GM13976 (cell line): Measurements from ENCODE around the gene HCN2.

Experiments used
- DNase-seq: peaks from one replicate; pipeline ENCODE4 v3.0.0; 2012; ENCODE audit warnings: low spot score
- CTCF ChIP-seq: IDR thresholded peaks from 2 replicates; pipeline ENCODE4 v1.5.1; 2012; ENCODE audit warnings: borderline replicate concordance, mild to moderate bottlenecking; ENCODE audit not compliant: insufficient read depth; ENCODE audit errors: extremely low read depth, missing control alignments, control extremely low read depth
- in situ Hi-C: fragments of 300-500 bp; cut with MboI; formaldehyde crosslinking; loops from one replicate; pipeline ENCODE4 v1.12.0; 2022; ENCODE audit warnings: low sequenced_read_pairs, mixed read lengths, inconsistent platforms; ENCODE audit not compliant: unreplicated experiment

Gene HCN2

GRCh38 chr19:591099-591958 lies 1.6 kb downstream of the HCN2 start:
- no peak for DNase-seq

GRCh38 chr19:592101-592500 lies 2.4 kb downstream of the HCN2 start:
- no peak for DNase-seq
- no peak for TF ChIP-seq CTCF
- in situ Hi-C loops = loop anchor here (25.0 kb wide), 1 partner anchor 145 kb away; no protein-coding TSS in a partner anchor

More at GRCh38 chr19:591099-591958, 1.6 kb downstream of the HCN2 start:
- in situ Hi-C loops = loop anchor here (25.0 kb wide), 1 partner anchor 146 kb away; no protein-coding TSS in a partner anchor
- no peak for TF ChIP-seq CTCF

GRCh38 chr19:593055-593454 lies 3.4 kb downstream of the HCN2 start:
- TF ChIP-seq CTCF = no peak
- DNase-seq = no peak
- in situ Hi-C loops = loop anchor here (25.0 kb wide), 1 partner anchor 144 kb away; no protein-coding TSS in a partner anchor

- no peak for TF ChIP-seq CTCF
- in situ Hi-C loops = loop anchor here (25.0 kb wide), 1 partner anchor 144 kb away; no protein-coding TSS in a partner anchor
- DNase-seq = no peak
These were observed 3.8 kb downstream of the HCN2 start for GRCh38 chr19:593505-593904.

- in situ Hi-C loops = loop anchor here (25.0 kb wide), 1 partner anchor 143 kb away; no protein-coding TSS in a partner anchor
- DNase-seq = no peak
- TF ChIP-seq CTCF = no peak
These were observed 4.7 kb downstream of the HCN2 start for GRCh38 chr19:594265-594870.

GRCh38 chr19:595326-596262 lies 5.9 kb downstream of the HCN2 start:
- in situ Hi-C loops = loop anchor here (25.0 kb wide), 1 partner anchor 142 kb away; no protein-coding TSS in a partner anchor

More at GRCh38 chr19:595326-596262, 5.9 kb downstream of the HCN2 start:
- no peak for TF ChIP-seq CTCF
- DNase-seq = no peak
